HK-2 (cell line): Measurements from ENCODE around the gene HYDIN.
A peak's percentile ranks its signal among the peaks of the same experiment; 100 is the strongest.

Experiments used
- DNase-seq: peaks from one replicate; pipeline ENCODE4 v3.0.0-alpha.2; 2018; ENCODE audit not compliant: unreplicated experiment

The HYDIN gene

GRCh38 chr16:70789595-70790447, 440.7 kb downstream of the HYDIN start:
- no peak for DNase-seq

DNA sequence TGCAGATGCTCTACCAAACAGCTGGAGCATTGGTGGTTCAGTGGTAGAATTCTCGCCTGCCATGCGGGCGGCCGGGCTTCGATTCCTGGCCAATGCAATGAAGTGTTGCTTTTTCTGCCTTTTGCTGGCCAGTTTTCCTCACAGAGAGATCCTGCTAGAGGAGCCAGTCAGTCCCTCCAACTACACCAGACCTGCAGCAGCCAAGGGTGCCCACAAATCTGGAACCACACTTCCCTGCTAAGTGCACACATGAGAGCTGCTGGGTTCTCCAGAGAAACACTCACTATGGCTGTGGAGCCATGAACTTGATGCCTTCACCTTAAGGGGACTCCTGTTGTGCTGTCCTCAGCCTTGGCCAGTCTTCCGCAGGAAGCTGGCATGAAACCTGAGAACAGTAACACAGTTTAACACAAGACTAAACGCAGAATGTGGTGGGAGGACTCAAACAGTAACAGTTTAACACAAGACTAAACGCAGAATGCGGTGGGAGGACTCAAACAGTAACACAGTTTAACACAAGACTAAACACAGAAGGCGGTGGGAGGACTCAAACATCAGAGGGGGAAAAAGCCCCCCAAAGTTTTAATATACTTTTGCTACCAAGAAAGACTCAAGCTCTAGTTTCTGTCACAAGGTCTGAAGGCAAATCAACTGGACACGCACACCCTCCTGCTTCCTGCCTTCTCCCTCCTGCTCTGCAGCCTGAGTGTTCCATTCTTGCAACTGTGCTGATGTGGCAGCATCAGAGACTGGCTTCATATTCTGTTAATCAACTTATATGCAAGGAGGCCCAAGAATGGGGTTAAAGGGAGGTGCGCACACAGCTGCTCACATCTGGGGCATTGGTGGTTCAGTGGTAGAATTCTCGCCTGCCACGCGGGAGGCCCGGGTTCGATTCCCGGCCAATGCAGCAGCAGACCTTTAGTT, 441.6 kb downstream of the HYDIN start:
- no peak for DNase-seq

DNA sequence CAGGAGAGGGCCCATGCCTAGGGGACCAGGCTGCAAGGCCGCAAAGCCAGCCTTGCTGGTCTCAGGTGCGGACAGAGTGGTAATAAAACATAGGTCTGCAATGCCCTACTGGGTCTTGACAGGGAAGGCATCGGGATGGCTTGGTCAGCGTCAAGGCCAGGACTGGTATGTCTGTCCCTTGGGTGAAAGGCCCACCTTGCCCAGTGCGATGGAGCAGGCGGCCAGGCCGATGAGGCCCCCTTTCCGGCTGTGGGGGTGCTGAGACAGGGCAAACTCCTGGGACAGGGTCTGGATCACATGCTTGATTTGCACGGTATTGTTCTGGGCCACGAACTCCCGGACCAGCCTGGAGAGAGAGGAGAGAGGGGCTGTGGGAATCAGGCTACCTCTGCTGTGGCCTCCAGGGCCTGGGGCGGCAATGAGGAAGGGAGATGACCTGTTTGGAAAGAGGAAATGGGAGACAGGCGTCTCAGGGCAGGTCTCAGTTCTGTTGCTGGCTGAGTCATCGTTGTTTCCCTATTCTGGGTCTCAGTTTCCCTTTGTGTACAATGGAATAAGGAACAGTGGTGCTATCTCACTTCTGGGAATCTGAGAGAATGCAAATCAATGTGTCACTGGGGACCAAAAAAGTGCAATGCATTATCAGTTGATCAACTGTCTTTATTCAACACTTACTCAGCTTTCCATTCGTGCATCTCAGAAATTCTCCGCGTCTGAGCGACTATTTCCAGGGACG, 444.3 kb downstream of the HYDIN start:
- no peak for DNase-seq

DNA sequence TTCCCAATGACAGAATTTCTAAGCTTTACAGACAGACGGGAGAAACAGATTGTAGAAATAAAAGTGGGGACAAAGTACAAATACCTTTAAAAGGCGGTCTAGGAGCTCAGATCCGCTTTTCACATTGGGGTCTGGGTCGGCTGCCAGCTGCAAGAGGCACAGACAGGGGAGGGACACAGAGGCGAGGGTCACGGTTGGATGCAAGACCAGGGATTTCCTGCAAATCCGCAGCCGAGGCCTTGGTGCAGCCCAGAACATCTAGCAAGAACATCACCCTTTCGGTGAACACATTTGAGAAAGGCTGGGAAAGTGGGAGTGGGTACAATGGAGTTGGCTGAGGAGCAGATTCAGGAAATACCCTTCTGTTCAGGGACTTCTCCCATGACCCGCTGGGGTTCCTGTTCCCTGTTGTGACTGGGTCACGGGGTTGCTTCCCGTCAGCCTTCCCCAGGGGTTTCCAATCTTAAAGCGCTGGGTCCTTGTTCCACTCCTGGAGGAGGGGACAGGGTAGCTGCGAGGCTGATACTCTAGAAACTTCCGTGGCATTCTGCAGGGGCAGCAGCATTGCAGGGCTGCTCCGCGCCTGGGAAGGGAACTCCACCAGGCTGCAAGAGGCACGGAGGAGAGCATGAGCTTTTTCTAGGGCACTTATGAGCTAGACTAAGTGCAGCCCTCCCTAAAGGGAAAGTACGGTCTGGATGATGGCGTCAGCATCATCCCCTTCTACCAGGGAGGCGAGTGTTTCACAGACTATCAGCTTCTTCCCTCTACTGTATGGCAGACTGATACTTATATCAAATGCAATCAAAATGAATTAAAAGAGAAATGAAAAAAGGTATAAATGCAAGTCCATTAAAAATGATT, 445.6 kb downstream of the HYDIN start:
- DNase-seq, result no peak

DNA sequence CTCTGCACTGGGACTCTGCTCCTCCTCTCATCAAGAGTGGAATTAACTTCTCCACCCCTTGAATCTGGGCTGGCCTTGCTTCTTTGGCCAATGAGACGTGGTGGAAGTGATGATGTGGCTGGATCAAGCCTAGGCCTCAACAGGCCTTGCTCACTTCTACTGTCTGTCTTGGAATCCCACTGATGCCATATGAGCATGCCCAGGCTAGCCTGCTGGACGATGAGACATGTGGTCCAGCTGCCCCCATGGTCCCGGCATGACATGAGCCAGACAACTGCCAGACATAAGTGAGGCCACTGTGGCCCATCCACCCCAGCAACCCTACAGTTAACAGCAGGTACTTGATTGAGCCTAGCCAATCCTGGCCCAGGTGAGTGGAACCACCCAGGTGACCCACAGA, 448.3 kb downstream of the HYDIN start:
- DNase-seq, result no peak

DNA sequence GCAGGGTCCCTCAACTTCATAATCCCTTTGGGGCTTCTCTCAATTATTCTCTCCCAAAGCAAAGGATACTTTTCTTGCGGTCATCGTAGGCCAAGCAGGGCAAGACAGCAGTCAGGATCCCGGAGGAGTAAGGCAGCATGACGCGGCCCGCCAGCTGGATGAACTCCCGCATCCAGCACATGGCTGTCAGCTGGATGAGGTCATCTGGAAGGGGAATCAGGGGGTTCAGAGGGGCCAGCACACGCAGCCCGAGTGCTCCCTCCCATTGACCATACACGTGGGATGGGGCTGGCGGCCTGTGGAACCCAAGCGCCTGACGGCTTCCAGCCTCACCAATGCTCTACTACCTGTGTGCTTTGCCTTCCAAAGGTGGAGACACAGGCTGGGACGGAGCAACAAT, 448.7 kb downstream of the HYDIN start:
- DNase-seq, result no peak

DNA sequence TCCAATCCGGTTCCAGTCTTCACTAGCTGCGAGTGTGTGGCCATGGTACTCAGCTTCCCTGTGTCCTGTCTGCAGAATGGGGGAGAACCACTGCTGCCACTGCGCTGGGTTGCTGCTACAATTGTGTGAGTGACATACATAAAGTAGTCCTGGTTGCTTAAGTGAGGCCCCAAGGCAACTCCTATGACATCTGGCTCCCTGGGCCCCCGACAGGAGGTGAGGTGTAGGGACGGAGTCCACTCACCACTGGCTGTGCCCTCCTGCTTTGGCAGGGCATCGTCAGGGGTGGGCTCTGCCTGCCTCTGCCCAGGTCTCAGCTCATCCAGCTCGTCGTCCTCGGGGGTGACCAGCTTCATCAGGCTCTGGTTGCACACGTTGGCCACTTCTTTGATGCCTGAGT, 450.0 kb downstream of the HYDIN start:
- DNase-seq, result no peak

DNA sequence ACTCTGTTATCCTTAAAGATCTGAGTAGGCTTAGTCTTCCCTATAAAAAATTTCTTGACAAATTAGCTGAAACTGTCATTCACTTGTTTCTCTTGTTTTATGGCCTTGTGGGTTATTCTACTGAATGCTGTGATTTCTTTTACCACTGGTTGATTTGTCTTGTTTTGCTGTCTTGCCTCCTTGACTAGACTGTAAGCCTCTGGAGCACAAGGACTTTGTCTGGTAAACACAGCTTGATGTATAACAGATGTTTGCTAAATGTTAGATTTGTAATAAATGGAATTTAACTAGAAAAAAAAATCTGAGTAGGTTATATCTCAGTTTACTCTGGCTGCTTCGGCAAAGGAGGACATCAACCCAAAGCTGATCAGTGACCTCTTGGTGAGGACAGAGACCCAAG, 451.2 kb downstream of the HYDIN start:
- no peak for DNase-seq

- peak; percentile 14 for DNase-seq
These were observed 451.6 kb downstream of the HYDIN start for GRCh38 chr16:70778901-70779309.

DNA sequence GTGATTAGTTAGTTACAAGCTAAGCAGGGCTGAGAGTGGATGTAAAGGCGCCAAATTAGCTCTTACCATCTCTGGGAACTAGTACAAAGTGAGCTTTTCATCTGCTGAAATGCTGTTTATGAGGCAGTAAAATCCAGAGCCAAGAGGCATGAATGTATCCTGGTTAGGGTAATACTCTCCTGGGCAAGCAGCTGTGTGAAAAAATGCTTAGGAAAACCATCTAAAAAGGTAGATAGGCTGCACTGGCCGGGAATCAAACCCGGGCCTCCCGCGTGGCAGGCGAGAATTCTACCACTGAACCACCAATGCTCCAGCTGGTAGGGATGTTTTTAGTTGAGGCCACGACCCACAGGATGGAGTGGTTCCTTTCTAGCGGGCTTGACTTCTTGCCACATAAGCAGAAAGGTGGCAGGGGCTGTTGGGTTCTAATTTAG, 452.5 kb downstream of the HYDIN start:
- no peak for DNase-seq

- DNase-seq, result no peak
These were observed 453.0 kb downstream of the HYDIN start for GRCh38 chr16:70777496-70777895.

- no peak for DNase-seq
These were observed 455.1 kb downstream of the HYDIN start for GRCh38 chr16:70775399-70775798.

DNA sequence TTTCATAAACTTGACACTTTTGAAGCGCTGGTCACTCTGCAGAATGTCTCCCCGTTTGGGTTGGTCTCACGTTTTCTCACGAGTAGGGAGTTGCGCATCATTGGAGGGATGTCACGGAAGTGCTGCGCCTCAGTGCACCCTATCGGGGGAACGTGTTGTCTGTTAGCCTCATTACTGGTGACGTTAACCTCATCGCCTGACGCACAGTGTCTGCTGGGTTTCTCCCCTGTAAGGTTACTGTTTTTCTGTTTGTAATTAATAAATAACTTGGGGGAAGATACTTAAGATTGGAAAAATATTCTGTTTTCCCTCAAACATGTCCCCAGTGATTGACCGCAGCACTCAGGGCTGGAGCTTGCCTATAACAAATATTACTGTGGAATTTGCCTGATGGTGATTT, 456.3 kb downstream of the HYDIN start:
- DNase-seq, result no peak

- no peak for DNase-seq
These were observed 458.0 kb downstream of the HYDIN start for GRCh38 chr16:70772493-70772892.

- peak; percentile 86 for DNase-seq
These were observed 459.6 kb downstream of the HYDIN start for GRCh38 chr16:70770626-70771552.

- no peak for DNase-seq
These were observed 460.3 kb downstream of the HYDIN start for GRCh38 chr16:70770291-70770625.

GRCh38 chr16:70769761-70770160, 460.8 kb downstream of the HYDIN start:
- no peak for DNase-seq

GRCh38 chr16:70769131-70769530, 461.4 kb downstream of the HYDIN start:
- no peak for DNase-seq

GRCh38 chr16:70768203-70768580, 462.3 kb downstream of the HYDIN start:
- no peak for DNase-seq
